CD4-positive, alpha-beta T cell treated with Interleukin-17A for 1 hour (primary cell): ENCODE results near the gene ELL.
"Not testable (repeated sequence)": the region's sequence is repeated elsewhere in the genome, so short reads cannot be mapped to it uniquely, and the experiment has no call there.

Source experiments
- DNase-seq: peaks from one replicate; pipeline ENCODE4 v3.0.0-alpha.2; 2020

The ELL gene

DNA sequence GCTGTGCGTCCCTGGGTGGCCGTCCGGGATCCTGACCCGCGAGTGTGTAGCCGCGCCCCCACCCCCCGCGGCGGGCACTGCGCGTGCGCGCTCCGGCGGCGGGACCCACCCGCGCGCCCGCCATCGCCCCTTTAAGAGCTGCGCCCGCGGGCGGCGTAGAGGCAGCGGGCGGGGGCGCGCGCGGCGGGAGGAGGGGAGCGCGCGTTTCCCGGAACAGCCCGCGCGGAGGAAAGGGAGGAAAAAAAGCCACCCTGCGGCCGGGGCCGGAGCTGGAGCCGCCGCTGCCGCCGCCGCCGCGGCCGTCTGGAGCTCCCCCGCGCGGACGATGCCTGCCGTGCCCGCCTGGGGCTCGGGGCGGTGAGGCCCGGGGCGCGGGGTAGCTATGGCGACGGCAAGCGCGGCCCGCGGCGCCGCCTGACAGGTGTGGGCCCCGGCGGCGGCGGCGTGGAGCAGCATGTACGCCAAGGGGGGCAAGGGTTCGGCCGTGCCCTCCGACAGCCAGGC, 102.6 kb downstream of the ELL start, which contains the start of gene SSBP4:
TSS of gene SSBP4 (plus strand) at position 204 of the 504 bp plus-strand sequence. CDS start at position 455, 251 bp downstream.
- DNase-seq, result peak; percentile 76

DNA sequence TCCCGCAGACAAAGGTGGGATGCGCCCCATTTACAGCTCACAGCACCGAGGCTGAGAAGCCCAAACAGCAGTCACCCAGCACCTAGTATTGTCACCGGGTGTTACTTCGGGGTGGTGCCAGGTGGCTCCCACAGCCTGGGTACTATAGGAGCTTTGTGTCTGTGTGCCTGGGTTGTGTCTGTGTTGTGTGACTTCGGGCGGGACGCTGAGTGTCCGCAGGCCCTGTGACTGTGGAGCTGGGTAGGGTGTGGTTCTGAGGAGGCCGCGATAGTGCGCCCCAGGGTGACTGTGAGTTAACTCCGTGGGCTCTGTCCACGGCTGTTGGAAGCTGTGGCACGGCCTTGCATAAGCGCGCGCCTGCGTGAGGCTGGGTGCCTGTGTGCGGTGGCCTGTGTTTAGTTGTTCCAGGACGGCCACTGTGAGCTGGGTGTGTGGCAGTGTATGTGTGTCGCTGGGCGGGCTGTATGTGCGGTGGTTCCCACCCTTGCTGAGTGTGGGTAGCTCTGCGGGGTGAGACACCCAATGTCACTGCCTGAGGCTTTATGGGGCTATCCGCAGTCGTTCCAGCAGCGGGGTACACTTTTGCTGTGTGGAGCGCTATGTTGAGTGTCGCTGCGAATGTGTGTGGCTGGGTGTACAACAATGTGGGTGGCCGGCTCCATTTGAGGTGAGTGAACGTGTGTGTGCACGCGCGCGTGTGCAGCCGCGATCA, 103.2 kb downstream of the ELL start:
- DNase-seq, result peak; percentile 68

DNA sequence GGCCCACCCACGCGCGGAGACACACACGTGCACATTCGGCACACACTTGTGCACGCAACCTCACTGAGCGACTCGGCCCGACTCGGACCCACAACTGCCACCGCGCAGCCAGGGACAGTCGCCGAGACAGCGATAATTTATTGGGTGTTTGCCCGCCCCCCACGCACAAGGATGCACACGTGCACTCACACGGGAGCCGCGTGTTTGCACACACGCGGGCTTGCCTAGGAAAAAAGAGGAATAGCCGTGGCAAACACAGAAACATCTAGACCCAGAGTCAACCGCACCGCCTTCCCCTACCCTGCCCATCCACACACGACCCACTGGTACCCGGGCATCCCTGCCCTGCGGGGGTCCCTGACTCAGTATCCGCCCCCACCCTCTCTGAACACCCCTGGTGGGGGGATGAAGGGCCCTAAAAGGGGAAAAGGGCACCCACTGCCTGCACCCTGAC, 103.8 kb downstream of the ELL start:
- no peak for DNase-seq

DNA sequence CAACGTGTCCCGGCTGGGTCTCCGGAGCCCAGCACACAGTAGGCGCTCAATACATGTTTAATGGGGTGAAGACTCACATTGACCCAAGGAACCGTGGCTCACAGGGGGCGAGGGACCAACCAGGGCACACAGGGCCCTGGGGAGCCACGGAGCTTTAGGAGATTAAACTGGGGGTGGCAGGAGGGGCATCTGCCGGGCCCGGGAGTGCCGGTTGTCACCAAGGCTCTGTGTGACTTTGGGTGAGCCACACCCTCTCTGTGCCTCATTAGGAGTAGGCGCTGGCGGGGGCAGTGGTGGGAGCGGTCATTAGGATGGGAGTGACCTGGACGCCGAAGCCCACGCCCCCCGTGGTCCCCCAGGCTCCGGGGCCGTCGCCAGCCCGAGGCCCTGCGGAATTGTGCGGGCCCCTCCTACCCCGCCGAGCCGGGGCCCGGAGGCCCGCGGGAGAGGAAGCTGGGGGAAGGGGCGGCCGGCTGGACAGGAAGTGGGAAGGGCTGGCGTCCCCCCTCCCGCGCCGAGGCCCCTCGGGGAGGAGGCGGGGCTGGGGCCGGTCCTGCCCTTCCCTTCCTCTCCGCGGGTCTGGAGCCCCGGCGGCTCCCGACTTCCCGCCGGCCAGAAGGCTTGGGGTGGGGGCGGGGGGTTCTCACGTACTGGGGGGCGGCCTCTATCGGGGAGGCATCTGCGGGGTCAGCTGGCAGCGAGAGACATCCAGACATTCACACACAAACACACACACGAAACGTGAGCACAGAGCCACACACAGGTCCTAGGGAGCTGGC, 104.4 kb downstream of the ELL start:
- peak; percentile 49 for DNase-seq

DNA sequence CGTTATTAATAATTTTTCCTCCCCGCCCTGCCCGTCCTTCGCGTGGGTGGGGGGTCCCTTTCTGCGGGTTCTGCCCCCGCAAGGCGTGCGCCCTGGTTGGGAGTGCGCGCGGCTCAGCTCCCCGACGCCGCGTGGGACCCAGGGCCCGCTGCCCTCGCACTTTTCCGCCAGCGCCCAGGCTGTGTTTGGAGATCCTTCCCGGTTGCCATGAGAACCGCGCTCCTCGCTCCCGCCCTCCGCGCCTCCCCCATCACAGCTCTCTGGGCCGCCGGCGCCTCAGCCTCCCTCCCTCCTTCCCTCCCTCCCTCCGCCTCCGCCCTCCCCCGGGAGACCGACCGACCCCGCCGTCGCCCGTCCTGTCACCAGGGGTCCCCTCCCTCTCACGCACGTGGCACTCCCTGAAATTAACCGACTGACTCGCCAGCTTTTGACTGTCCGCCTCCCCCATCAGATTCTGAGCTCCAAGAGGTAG, 105.1 kb downstream of the ELL start:
- peak; percentile 89 for DNase-seq

DNA sequence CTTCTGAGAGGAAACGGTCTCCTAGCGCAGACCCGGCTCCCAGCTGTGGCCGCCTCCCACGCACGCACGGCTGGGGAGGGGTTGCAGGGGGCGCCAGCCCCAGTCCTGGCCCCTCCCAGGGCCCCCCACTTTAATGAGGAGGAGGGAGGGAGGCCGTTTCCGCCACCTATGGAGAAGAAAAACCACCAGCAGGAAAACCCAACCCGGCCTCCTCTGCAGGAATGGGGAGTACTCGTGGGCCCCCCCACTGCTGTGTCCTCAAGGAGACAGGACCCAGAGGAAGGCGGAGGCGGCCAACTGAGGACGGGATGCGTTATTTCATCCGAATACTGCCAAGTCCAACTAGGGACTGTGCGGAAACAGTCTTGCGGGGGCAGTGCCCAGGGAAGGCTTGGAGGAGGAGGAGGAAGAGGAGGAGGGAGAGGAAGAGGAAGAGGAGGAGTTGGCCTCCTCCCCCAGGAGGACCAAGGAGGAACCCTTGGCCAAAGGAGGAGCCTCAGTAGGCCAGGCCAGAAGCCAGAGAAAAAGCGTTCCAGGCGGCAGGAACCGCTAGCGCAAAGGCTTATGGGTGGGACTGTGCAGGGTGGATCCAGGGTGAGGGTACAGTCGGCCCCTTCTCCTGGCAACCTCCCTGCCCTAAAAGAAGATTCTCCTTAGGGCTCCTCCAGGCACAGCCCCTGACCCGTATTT, 106.5 kb downstream of the ELL start:
- no peak for DNase-seq

DNA sequence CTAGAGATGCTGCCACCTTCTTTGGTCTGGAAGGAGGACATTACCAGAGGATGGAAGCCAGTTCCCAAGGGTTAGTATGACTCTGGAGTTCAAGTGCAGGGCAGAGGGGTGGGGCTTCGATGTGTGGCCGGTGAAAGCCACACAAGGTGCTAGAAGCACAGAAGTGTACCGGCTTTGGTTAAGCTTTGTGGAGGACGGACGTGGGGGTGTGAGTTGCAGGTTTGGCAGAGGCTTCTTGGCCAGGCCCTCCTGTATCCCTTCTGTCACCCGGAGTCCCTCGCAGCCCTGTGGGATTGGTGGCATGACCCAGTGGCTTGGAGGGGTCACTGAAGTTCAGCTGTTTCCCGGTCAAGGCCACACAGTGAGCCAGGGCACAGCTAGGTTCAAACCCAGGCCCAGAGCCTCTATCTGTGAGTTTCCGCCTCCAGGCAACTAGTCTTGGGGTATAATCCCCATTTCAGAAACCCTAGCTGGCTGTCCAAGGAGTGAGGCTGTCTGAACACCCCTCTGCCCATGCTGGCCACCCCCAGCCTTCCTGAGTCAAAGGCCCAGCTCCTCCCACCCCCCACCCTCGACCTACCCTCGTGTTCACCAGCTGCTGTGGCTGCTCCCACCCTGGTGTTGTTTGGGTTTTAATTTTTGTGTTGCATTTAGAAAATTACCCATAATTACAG, 107.2 kb downstream of the ELL start:
- DNase-seq, result no peak

DNA sequence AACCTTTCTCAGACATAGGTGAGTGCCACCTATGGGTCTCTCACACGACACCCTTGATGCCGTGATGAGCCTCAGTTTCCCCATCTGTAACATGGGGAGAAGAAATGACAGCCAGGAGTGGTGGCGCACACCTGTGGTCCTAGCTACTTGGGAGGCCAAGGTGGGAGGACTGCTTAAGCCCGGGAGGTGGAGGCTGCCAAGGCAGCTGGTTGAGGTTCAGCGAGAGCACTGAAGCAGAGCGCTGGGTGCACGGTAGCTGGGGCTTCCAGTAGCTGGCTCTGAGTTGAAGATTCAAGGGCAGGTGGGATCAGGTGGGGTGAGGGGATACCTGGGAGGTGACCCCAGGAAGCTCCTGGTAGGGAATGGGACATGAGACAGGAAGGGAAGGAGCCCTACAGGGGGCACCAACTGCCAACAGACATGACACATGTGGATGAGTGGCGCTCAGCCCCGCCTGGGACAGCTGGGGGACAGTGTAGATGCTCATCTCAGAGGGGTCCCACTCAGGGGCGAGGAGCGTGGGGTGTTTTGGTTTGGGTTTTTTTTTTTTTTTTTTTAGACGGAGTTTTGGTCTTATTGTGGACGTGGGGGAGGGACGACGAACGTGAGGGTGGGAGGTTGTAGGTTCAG, 109.1 kb downstream of the ELL start:
- DNase-seq, result no peak

DNA sequence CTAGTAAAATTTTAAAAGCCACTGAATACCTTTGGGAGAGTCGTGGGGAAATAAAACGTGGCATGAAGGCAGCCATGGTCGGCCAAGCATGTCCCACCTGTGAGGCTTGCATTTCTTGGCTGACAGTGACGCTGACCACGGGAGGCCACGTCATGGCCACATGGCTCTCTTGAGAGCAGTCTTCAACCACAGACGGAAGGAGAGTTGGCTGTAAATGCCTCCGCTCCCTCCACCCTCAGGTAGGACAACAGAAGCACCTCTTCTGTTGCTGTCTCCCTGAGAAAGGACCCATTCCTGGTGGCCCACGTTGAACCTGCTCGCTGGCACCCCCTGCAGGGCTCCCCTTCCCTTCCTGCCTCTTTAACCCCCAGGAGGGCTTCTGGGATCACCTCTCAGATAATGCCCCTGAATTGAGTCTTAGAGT, 113.8 kb downstream of the ELL start:
- DNase-seq, result no peak

DNA sequence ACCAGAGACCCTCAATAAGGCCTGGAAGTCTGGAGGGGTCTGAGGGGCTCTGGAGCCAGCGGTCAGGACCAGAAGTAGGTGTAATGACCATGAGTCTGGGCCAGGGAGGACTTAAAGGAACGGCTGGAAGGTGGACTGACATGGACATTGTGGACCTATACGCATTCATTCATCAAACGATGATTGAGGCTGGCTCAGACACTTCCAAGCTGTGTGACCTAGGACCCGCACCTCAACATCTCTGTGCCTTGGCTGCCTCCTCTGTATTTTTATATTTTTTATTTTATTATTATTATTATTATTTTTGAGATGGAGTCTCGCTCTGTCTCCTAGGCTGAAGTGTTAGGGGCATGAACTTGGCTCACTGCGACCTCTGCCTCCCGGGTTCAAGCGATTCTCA, 115.1 kb downstream of the ELL start:
- DNase-seq, result no peak

DNA sequence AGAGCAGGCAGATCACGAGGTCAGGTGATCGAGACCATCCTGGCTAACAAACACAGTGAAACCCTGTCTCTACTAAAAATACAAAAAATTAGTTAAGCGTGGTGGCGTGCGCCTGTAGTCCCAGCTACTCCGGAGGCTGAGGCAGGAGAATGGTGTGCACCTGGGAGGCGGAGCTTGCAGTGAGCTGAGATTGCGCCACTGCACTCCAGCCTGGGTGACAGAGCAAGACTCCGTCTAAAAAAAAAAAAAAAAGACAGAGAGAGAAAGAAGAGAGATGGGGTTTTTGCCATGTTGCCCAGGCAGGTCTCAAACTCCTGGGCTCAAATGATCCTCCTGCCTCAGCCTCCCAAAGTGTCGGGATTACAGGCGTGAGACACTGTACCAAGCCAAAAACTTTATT, 116.1 kb downstream of the ELL start:
- DNase-seq, result not testable (repeated sequence)

DNA sequence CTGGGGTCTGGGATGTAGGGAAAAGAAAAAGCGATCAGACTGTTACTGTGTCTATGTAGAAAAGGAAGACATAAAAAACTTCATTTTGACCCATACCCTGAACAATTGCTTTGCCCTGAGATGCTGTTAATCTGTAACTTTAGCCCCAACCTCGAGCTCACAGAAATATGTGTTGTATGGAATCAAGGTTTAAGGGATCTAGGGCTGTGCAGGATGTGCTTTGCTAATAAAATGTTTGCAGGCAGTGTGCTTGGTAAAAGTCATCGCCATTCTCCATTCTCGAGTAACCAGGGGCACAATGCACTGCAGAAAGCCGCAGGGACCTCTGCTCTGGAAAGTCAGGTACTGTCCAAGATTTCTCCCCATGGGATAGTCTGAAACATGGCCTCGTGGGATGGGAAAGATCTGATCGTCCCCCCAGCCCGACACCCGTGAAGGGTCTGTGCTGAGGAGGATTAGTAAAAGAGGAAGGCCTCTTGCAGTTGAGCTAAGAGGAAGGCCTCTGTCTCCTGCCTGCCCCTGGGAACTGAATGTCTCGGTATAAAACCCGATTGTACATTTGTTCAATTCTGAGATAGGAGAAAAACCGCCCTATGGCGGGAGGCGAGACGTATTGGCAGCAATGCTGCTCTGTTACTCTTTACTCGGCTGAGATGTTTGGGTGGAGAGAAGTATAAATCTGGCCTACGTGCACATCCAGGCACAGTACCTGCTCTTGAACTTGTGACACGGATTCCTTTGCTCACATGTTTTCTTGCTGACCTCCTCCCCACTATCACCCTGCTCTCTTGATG, 119.2 kb downstream of the ELL start:
- DNase-seq, result not testable (repeated sequence)

DNA sequence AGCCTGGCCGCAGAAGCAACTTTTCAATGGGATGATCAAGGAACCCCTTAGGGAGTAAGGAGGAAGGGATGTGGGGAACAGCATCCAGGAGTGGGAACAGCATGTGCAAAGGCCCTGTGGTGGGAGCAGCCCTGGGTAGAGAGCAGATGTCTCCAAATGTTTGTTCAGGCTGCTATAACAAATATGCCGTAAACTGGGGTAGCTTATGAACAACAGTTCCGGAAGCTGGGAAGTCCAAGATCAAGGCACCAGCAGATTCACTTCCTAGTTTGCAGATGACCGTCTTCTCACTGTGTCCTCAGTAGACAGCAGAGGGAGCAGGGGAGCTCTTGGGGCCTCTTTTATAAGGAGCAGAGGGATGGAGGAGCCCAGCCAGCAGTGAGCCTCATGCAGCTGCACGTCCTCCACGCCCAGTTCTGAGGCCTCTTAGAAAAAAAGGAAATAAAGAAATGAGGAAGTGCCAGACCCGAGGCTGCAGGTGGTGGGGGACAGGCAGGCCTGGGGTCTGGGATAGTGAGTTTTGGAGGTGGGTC, 120.2 kb downstream of the ELL start:
- DNase-seq, result peak; percentile 50

DNA sequence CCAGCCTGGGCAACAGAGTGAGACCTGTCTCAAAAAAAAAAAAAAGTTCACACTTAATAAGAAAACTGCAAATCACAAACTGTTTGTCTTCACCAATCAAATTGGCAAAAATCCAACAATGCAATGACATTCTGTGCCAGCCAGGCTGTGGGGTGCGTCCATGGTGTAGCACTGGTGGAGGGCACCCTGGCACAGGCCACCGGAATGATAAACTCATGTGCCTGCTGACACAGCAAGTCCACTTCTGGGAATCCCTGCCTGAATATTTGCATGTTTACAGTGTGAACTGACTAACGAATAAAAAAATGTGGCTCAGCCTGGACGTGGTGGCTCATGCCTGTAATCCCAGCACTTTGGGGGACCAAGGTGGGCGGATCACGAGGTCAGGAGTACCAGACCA, 122.9 kb downstream of the ELL start:
- no peak for DNase-seq

DNA sequence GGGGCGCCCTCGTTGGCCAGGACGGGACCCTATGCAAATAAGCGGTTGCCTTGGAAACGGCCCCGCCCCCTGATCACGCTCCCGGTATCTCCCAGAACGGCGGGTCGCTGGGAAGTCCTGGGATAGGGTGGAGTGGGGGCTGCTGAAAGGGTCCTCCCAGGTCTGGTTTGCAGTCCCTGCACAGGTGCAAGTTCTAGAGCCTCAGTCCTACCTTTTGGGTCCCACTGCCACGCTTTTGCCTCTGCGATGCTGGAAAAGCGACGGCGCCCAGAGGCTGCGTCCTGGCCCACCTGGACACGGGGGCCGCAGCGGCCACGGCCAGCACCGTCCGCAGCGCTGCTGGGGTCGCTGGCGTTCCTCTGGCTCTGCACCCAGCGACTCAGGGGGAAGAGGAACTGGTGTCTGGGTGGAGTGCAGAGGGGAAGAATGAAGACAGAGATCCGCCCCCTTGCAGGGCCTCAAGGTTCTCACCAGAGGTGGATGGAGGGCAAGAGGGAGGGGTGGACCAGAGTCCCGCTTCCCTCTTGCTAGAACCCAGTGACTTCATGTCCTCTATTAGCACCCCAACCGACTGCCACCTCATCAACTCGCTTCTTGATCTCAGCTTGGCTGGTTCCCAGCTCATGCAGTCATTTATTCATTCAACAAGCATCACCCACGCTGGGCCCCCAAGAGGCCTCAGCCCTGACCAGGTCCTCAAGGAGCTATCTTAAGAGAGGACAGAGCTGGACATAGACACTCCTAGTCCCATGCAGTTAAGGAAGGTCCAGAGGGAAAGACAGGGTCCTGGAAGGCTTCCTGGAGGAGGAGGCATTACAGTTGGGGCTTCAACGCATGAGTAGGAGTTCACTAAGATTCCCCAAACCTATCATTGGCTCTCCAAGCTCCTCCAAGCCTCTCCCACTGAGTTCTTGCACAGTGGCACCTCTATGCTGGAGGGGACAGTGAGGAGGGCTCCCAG, 124.3 kb downstream of the ELL start, which contains the start of gene LRRC25:
TSS of gene LRRC25 (minus strand) at position 381 of the 961 bp plus-strand sequence. CDS start 659 bp downstream, outside the sequence.
- DNase-seq, result peak; percentile 41

DNA sequence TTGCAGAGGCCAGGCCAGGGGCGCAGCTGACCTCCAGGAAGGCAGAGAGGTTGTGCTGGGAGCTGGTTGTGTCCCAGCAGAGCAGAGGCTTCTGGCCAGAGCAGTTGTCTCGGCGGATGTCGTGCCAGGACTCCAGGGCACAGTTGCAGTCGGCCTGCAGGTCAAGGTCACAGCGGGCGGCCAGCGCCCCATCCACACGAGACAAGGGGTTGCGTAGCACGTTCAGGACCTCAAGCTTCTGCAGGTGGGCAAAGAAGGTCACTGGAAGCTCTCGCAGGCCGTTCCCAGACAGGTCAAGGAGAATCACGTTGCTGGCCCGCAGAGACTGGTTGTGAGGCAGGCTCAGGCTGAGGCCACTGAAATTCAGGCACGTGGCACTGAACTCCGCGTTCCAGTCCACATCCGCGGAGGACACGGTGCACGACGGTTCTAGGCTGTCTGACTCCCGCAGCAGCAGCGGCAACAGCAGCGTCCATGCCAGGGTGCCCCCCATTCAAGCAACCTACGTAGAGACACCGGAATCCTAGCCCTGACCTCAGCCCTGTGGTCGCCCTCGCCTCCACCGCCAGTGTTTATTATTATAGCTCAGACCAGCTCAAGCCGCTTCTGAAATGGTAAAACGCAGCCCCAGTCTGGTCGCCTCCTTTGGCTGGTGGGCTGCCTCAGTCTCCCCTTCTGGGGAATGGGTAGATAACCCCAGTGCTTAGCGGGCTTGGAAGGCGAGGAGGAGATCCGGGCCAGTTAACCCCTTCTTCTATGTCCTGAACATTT, 125.2 kb downstream of the ELL start:
- DNase-seq, result no peak

DNA sequence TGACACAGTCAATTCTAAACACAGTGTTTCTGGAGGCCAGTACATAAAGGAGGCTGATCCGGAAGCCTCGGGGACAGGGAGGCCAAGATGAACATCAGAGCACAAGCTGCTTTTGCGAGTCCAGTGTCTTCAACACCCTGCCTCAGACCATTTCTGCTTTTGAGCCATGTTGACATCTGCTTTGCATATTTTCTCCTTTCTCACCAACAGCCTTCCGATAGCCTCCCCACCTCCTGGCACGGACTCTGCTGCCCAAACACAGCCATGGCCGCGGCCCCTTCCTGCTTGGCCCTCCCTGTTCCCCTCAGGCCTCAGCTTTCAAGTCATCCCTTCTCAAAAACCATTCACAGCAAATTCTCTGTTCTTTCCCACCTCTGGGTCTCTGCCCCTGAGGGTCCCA, 128.0 kb downstream of the ELL start:
- DNase-seq, result no peak

DNA sequence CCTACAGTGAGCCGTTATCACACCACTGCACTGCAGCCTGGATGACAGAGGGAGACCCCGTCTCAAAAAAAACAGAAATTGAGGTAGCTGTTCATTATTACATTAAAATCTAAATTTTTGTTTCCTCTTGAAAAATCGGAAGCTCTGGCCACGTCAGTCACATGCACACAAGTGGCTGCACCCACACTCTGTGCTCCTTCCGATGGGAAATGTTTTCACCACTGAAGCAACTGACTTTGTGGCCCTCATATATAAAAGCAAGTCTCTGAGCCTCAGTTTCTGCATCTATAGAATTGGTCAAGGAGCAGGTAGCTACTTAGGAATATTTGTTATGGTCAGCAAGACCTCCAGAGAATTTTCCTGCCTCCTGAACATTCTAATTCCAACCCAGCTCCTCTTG, 128.9 kb downstream of the ELL start:
- DNase-seq, result no peak
